HG02642 (cell line): ENCODE data around the gene CTNNBL1.
"Not testable (repeated sequence)": the region's sequence is repeated elsewhere in the genome, so short reads cannot be mapped to it uniquely, and the experiment has no call there.

ENCODE experiments used
- ATAC-seq: cut with Tn5 transposase; IDR thresholded peaks from one replicate; pipeline ENCODE4 v1.9.1; 2021; ENCODE audit warnings: mild to moderate bottlenecking; ENCODE audit not compliant: unreplicated experiment, poor library complexity

Gene CTNNBL1

DNA sequence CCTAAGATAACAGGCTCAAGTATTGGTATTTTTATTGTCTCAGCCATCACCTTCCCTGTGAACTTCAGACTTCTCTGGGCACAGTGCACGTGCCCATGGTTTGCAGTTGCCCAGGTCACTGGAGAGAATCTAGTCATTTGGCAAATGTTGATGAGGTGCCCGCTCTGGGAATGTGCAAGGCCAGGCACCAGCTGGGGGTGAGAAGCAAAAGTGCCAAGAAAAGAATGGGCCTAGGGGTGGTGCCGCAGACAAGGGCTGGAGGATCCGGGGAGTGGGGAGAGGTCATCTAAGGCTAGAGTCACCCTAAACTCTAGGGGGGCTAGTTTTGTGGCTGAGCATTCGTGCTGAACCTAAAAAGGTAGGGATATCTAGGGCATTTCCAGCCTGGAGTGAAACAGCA, 152.0 kb downstream of the CTNNBL1 start:
- no peak for ATAC-seq

DNA sequence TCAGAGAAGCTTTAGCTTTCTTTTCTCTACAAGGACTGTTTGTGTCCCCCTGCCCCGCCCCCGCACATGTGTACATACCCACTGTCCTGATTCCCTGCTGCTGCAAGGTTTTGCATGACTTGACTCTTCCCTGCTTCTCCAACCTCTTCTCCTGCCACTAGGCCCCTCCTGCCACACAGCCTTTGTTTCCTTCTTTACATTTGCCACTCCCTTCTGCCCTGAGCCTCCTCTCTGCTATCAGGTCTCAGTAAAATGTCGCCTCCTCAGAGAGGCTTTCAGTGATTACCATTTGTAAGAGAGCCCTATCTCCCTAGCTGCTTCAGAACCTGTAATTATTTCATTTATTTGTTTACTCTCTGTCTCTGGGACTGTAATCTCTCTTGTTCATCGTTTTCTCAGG, 152.7 kb downstream of the CTNNBL1 start:
- ATAC-seq: no peak

DNA sequence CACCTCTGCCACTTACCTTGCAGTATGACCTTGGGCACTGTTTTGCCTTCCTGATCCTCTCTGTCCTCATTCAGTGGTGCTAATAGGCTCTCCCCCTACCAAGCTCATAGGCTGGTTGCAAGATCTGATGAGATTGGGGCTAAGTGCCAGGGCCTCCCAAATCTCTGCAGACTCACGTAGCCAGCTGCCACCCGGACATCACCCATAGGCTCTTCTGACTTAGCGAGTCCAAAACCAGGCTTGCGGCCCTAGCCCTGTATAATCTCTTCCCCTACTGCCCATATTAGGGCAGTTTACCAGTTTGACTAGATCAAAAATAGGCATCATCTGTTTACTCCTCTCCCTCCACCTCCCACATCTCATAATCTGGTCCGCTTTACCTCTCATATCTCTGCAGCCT, 154.9 kb downstream of the CTNNBL1 start:
- ATAC-seq: no peak

GRCh38 chr20:37849156-37849555, 155.3 kb downstream of the CTNNBL1 start:
- ATAC-seq: no peak

- ATAC-seq: no peak
Measured at GRCh38 chr20:37849566-37849965, 155.7 kb downstream of the CTNNBL1 start.

DNA sequence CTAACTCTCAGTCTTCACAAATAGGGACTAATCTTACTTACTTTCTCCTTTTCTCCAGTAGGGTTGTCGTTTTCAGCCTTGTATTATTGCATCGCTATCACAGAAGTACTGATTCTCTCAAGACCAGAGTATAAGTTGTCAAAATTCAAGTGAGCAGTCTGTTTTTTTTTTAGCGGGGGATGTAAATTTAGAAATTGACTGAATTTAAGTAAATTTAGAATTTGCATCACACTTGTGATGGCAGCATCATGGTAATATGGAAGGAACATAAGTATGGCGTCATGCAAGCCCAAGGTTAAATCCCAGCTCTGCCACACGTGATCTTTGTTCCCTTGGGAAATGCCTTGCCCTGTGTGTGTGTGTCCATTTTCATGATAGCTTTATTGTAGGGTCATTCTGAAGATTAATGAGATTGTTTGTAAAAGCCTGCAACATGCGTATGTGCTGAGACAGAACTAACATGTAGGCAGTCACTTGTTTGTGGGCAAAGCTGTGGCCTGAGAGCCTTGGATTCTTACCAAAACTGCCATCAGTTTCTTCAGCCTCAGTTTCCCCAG, 156.3 kb downstream of the CTNNBL1 start:
- no peak for ATAC-seq

GRCh38 chr20:37850724-37851355, 157.0 kb downstream of the CTNNBL1 start:
- ATAC-seq: no peak

DNA sequence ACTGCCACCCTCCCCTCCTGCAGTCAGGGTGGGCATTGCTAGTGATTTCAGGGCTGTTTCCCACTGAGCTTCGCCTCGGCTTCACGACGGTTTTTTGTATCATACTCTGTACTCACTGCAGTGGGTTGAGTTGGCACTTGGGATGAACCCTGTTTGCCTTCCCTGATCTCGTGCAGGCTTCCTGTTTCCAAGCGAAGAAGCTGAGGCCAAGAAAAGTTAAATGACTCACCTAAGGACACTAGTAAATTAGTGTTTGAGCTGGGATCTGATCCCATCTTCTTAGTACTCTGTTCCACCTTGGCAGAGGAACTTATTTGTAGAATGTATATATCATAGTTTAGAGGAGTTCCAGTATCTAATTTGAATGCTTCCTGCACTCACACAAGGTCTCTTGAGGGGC, 158.8 kb downstream of the CTNNBL1 start:
- no peak for ATAC-seq

- ATAC-seq: peak; percentile 66
Measured at GRCh38 chr20:37853823-37854375, 160.1 kb downstream of the CTNNBL1 start.

DNA sequence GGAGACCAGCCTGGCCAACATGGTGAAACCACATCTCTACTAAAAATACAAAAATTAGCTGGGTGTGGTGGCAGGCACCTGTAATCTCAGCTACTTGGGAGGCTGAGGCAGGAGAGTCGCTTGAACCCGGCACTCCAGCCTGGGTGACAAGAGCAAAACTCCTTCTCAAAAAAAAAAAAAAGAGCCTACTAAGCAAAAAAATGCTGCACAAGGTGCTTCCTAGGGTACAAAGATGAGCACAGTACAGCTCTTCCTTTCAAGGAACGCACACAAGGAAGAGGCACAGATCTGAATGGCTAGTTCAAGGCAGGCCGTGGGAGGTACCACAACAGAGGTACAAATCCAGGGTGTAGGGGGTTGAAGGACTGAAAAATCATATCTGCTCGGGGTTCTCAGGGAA, 162.2 kb downstream of the CTNNBL1 start:
- not testable (repeated sequence) for ATAC-seq

DNA sequence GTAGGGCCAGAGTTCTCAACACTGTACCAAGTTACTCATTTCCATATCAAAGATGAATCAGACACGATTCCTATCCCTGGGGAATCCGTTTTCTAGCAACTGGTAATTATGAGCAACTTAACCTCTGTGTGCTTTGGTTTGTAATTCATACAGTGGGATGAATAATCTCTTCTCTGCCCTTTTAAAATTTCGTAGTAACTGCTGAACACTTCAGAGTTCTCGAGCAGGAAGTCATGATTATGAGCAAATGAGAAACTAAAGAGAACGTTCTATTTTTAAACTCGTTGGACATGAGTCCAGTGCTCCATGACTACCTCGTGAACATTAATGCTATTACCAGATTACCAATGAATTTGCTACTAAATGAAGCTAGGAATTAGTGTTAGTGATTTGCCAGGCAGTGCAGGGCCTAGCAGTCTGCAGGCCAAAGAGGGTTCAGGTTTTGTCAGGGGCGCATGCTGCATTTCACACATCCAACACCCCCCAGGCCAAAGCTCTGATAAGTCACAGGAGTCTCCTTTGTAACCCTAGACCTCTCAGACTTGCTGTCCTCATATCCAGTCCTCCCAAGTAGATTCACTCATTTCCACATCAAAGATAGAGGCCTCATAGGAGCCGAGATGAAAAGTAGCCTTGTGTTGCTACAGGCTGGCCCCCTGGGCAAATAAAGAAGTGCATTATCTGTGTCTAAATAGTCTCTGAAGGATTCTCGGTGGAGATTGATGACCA, 163.3 kb downstream of the CTNNBL1 start:
- ATAC-seq: no peak

- no peak for ATAC-seq
Measured at GRCh38 chr20:37859406-37860171, 165.8 kb downstream of the CTNNBL1 start.

DNA sequence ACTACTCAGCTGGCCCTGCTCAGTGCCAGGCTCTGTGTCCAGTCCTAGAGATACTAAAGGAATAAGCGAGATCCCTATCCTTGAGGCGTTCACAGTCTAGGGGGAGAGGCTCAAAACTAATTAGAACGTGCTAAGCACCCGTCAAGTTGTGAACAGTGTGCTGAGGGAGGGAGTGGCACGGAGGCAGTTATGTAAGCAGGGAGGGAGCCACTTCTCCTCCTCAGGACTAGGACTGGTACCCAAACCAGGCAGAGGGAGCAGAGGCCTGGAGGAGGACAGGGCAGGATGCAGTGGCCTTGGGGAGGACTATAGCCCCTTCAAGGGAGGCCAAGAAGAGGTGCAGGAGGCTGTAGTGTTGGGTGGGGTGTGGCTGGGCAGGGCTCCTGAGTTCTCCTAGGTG, 169.5 kb downstream of the CTNNBL1 start:
- ATAC-seq: no peak

- ATAC-seq: no peak
Measured at GRCh38 chr20:37864298-37864697, 170.5 kb downstream of the CTNNBL1 start.

DNA sequence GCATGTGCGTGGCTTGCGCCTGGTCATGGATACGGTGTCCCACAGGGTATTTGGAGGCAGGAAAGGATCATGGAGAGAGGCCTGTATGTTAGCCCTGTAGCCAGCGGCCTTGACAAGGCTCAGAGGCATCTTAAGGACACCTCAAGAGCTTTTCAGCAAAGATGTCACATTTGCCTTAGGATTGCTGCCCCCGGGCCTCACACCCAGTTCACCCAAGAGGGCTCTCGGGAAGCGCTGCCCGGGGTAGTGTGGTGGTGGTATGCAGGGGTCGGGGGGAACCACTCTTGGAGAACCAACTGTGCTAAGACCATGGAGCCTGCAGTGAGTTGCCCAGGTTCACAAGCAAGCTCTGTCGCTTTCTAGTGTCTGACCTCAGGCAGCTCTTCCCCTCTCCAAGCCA, 172.2 kb downstream of the CTNNBL1 start:
- no peak for ATAC-seq

- no peak for ATAC-seq
Measured at GRCh38 chr20:37867289-37868195, 173.7 kb downstream of the CTNNBL1 start.

DNA sequence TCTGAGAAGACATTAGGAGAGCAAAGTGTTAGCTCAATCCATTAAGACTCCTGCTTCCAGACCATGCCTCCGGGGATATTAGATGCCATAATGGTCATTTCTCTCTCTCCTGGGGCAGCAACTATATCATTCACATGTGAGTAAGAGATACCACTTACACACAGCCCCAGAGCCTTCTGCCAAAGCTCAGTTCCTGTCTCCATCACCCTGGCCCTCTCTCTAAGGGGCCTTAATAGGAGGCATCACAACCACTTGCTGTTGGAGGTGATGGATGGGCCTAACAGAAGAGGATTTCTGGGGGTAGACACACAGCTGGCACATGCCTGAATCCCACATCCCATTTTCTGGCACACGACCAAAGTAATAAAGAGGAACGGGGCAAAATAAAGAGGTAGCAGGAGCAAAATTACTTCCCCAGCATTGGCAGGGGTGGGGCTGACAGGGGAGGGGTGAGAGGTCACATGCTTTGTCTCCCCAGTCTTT, 175.1 kb downstream of the CTNNBL1 start:
- ATAC-seq: no peak

- no peak for ATAC-seq
Measured at GRCh38 chr20:37869334-37869861, 175.6 kb downstream of the CTNNBL1 start.

DNA sequence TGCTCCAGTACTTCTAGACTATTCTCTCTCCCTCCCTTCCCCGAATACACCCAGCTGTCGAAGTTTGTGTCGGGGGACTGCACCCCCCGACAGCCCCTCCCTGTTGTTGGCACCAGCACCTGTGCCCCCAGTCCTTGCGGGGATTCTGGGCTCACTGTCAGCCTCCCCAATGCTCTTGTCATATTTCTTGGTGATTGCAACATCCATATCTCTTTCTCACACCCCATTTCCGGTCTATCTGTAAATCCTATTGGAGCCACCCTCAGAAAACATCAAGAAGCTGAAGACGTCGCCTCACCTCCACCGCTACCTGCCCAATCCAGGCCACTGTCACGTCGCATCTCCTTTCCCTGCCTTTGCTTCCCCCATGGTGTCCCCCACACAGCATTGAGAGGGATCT, 176.5 kb downstream of the CTNNBL1 start:
- no peak for ATAC-seq
